PC-9 (cell line): ENCODE results near the gene USP28. TPM values are rescaled to one million over a fixed set of nuclear protein-coding genes. Genes with fewer than 3 reads are reported as not detected.

Experiments
- BruUV-seq: library from RNA; stranded (reverse); fragments of 400-500 nt; replicated peaks from 2 replicates; lab custom pipeline; 2021; lab: Mats Ljungman, UMichigan
- CTCF ChIA-PET: fragments of 300-600 bp; sonication (Branson Sonifier 250); formaldehyde crosslinking; loops from one replicate; lab custom pipeline; 2022; ENCODE audit warnings: antibody characterized with exemption; lab: Charles Lee
- POLR2A ChIA-PET: fragments of 300-600 bp; sonication (Branson Sonifier 250); formaldehyde crosslinking; loops from one replicate; lab custom pipeline; 2022; ENCODE audit warnings: antibody characterized with exemption; ENCODE audit not compliant: unreplicated experiment; lab: Charles Lee
- DNase-seq, 2 experiments: peaks; one replicate each; pipeline versions ENCODE4 v3.0.0 to v3.0.0-alpha.2; 2015 to 2022; ENCODE audit warnings: mixed read lengths in 1 of 2
- H2AFZ ChIP-seq: fragments of 200-600 bp; sonication (generic); 2 replicates; pipeline ENCODE4 v1.8.1; 2017; ENCODE audit warnings: antibody characterized with exemption
- H3F3A ChIP-seq: fragments of 200-600 bp; sonication (generic); 2 replicates; pipeline ENCODE4 v1.8.1; 2017; ENCODE audit warnings: antibody characterized with exemption, mild to moderate bottlenecking, low read depth; ENCODE audit not compliant: insufficient read depth
- H3K27ac ChIP-seq: fragments of 200-600 bp; sonication (generic); 2 replicates; pipeline ENCODE4 v1.6.1; 2016; ENCODE audit warnings: mixed run types
- H3K27me3 ChIP-seq: fragments of 200-600 bp; sonication (generic); 2 replicates; pipeline ENCODE4 v1.6.1; 2016; ENCODE audit warnings: low read depth, mixed run types; ENCODE audit not compliant: insufficient read depth
- H3K36me3 ChIP-seq: fragments of 200-600 bp; sonication (generic); 2 replicates; pipeline ENCODE4 v1.6.1; 2016; ENCODE audit warnings: low read depth, mixed run types
- H3K4me1 ChIP-seq: fragments of 200-600 bp; sonication (generic); replicated peaks from 2 replicates; pipeline ENCODE4 v1.6.1; 2016; ENCODE audit warnings: mixed run types; ENCODE audit not compliant: insufficient read depth
- H3K4me2 ChIP-seq: fragments of 200-600 bp; sonication (generic); 2 replicates; pipeline ENCODE4 v1.6.1; 2017; ENCODE audit warnings: mixed run types
- H3K4me3 ChIP-seq: fragments of 200-600 bp; sonication (generic); 2 replicates; pipeline ENCODE4 v1.6.1; 2016; ENCODE audit warnings: mixed run types
- H3K79me2 ChIP-seq: fragments of 200-600 bp; sonication (generic); 2 replicates; pipeline ENCODE4 v1.6.1; 2017; ENCODE audit warnings: low read depth, mixed run types
- H3K9me2 ChIP-seq: fragments of 200-600 bp; sonication (generic); 2 replicates; pipeline ENCODE4 v1.8.1; 2017; ENCODE audit warnings: mild to moderate bottlenecking; ENCODE audit not compliant: insufficient read depth
- H3K9me3 ChIP-seq: fragments of 200-600 bp; sonication (generic); 2 replicates; pipeline ENCODE4 v1.8.1; 2016; ENCODE audit warnings: low read depth; ENCODE audit not compliant: insufficient read depth
- H4K20me1 ChIP-seq: fragments of 200-600 bp; sonication (generic); 2 replicates; pipeline ENCODE4 v1.8.1; 2017; ENCODE audit not compliant: insufficient read depth
- CTCF ChIP-seq: fragments of 200-600 bp; sonication (generic); conservative IDR thresholded peaks from 2 replicates; pipeline ENCODE4 v1.6.1; 2017; ENCODE audit warnings: mixed run types, antibody characterized with exemption, mild to moderate bottlenecking, moderate library complexity
- EZH2 ChIP-seq: fragments of 200-600 bp; sonication (generic); IDR thresholded peaks from 2 replicates; pipeline ENCODE4 v1.8.0; 2017; ENCODE audit warnings: antibody characterized with exemption, low read depth
- intact Hi-C: fragments of 100-400 bp; cut with micrococcal nuclease; formaldehyde crosslinking; loops from one replicate; pipeline ENCODE4 v1.10.0; 2022; ENCODE audit not compliant: unreplicated experiment
- total RNA-seq: library from RNA; stranded (reverse); gene quantifications from 2 replicates; pipeline ENCODE4 v1.2.3, GENCODE V29; 2021

The USP28 gene
- total RNA-seq, 1 experiment from 2014 or later: 38.1 TPM

- Histone ChIP-seq H2AFZ (no peak overlapping the region), H3K36me3 (no peaks in the 10 kb centered on the region), H3K79me2 (no peaks in the 10 kb centered on the region), H3F3A (no peaks in the 10 kb centered on the region), H3K9me3 (no peaks in the 10 kb centered on the region), H3K4me3 (no peak overlapping the region), H3K4me1 (no peaks in the 10 kb centered on the region), H3K27me3 (peaks cover 95% of the 10 kb centered on the region), H4K20me1 (no peaks in the 10 kb centered on the region), H3K27ac (no peak overlapping the region), H3K4me2 (no peak overlapping the region), H3K9me2 (no peaks in the 10 kb centered on the region)
- CTCF ChIA-PET: no interaction called here
- no peak for DNase-seq
- POLR2A ChIA-PET: no interaction called here
- no peak for TF ChIP-seq EZH2
- no peak for TF ChIP-seq CTCF
- no TSS peak for BruUV-seq
- intact Hi-C loops: no loop called here
Observed at GRCh38 chr11:113901141-113901540, 25.8 kb upstream of the USP28 start.

GRCh38 chr11:113896156-113896879, 20.9 kb upstream of the USP28 start:
- Histone ChIP-seq H3K9me2 (no peaks in the 10 kb centered on the region), H3K36me3 (no peaks in the 10 kb centered on the region), H3K27ac (no peak overlapping the region), H3K27me3 (peaks cover 46% of the 10 kb centered on the region), H3K9me3 (no peaks in the 10 kb centered on the region), H3F3A (no peaks in the 10 kb centered on the region), H3K4me3 (no peak overlapping the region), H3K4me1 (no peaks in the 10 kb centered on the region), H3K4me2 (no peak overlapping the region), H4K20me1 (no peaks in the 10 kb centered on the region), H3K79me2 (no peaks in the 10 kb centered on the region), H2AFZ (no peak overlapping the region)
- ChIA-PET POLR2A (no interaction called here), CTCF (interaction anchor here (0.6 to 2.1 kb wide), 4 partner anchors 14 to 443 kb away, joined by 3 to 15 read pairs (median 4); partner anchors contain the start of gene DRD2)
- BruUV-seq: no TSS peak
- intact Hi-C loops: loop anchor here (1.0 kb wide), 1 partner anchor 365 kb away; no protein-coding TSS in a partner anchor
- DNase-seq: no peak
- TF ChIP-seq CTCF (peak; percentile 76), EZH2 (no peak)

GRCh38 chr11:113895367-113896155, 20.2 kb upstream of the USP28 start:
- no peak overlapping the region for H3K4me3 ChIP-seq
- DNase-seq: no peak
- no peak overlapping the region for H3K27ac ChIP-seq
- H3K36me3 ChIP-seq: no peaks in the 10 kb centered on the region
- H3F3A ChIP-seq: no peaks in the 10 kb centered on the region
- H2AFZ ChIP-seq: no peak overlapping the region
- no peaks in the 10 kb centered on the region for H3K9me2 ChIP-seq
- H3K79me2 ChIP-seq: no peaks in the 10 kb centered on the region
- no peaks in the 10 kb centered on the region for H3K4me1 ChIP-seq
- no peaks in the 10 kb centered on the region for H4K20me1 ChIP-seq
- ChIA-PET POLR2A (no interaction called here), CTCF (interaction anchor here (0.5 to 2.1 kb wide), 4 partner anchors 14 to 420 kb away, joined by 3 to 15 read pairs (median 4); partner anchors contain the start of gene DRD2)
- H3K27me3 ChIP-seq: peaks cover 39% of the 10 kb centered on the region
- intact Hi-C loops: loop anchor here (1.0 kb wide), 1 partner anchor 366 kb away; no protein-coding TSS in a partner anchor
- no peak overlapping the region for H3K4me2 ChIP-seq
- no peak for TF ChIP-seq EZH2
- no peak for TF ChIP-seq CTCF
- no peaks in the 10 kb centered on the region for H3K9me3 ChIP-seq
- BruUV-seq: no TSS peak
